AG04449 (cell line): ENCODE data around the gene LONP1.
A peak's percentile ranks its signal among the peaks of the same experiment; 100 is the strongest.

Experiments
- CTCF ChIA-PET: fragments of 350-600 bp; formaldehyde crosslinking; extraction: SDS; loops from one replicate; lab custom pipeline; 2021; ENCODE audit warnings: antibody characterized with exemption; lab: Yijun Ruan, JAX
- POLR2A ChIA-PET: fragments of 400-600, 350-600 bp; formaldehyde crosslinking; extraction: SDS; loops from one replicate; lab custom pipeline; 2020; ENCODE audit warnings: antibody characterized with exemption, inconsistent platforms; lab: Yijun Ruan, JAX
- DNase-seq: peaks from one replicate; pipeline ENCODE4 v3.0.0-alpha.2; 2010; ENCODE audit warnings: low read depth, low spot score
- H3K4me3 ChIP-seq: 2 replicates; pipeline ENCODE4 v1.5.1; 2011; ENCODE audit warnings: low read depth, mild to moderate bottlenecking, control low read depth, low read length
- CTCF ChIP-seq: IDR thresholded peaks from one replicate; pipeline ENCODE4 v1.5.1; 2011; ENCODE audit warnings: mild to moderate bottlenecking, moderate library complexity, low read length, control low read depth, inconsistent platforms; ENCODE audit not compliant: insufficient read depth; ENCODE audit errors: missing control alignments

LONP1 gene

GRCh38 chr19:5680437-5681368 is 39.2 kb downstream of the LONP1 start, which contains the start of the genes HSD11B1L and MICOS13:
HSD11B1L (plus strand) TSS chr19:5681027; CDS start chr19:5684833, 3,806 bp downstream.
MICOS13 (minus strand) TSS chr19:5680516; CDS start chr19:5680486, 30 bp downstream.
- TF ChIP-seq CTCF, result no peak
- ChIA-PET CTCF (interaction anchor here (1.2 to 1.9 kb wide), 2 partner anchors 9 to 11 kb away, joined by 3 to 12 read pairs; partner anchors contain the start of gene RPL36), POLR2A (no interaction called here)
- H3K4me3 ChIP-seq, result peak within 1 kb of the TSS; percentile 98
- peak; percentile 91 for DNase-seq

- CTCF ChIA-PET, result no interaction called here
- POLR2A ChIA-PET, result no interaction called here
Observed at GRCh38 chr19:5680084-5680436, 39.9 kb downstream of the LONP1 start.

GRCh38 chr19:5679289-5680083 is 40.5 kb downstream of the LONP1 start:
- ChIA-PET POLR2A (interaction anchor here (1.0 kb wide), 1 partner anchor 10 kb away, joined by 3 read pairs; the partner anchor contains the start of gene RPL36), CTCF (interaction anchor here (1.0 kb wide), 1 partner anchor 12 kb away, joined by 3 read pairs; no protein-coding TSS in a partner anchor)
- peak overlapping the region; percentile 98 for H3K4me3 ChIP-seq

More at GRCh38 chr19:5680084-5680436, 39.9 kb downstream of the LONP1 start:
- no peak for TF ChIP-seq CTCF
- DNase-seq, result no peak
- peak overlapping the region; percentile 98 for H3K4me3 ChIP-seq

GRCh38 chr19:5678071-5678718 is 41.8 kb downstream of the LONP1 start:
- ChIA-PET POLR2A (interaction anchor here (1.0 kb wide), 1 partner anchor 12 kb away, joined by 3 read pairs; the partner anchor contains the start of gene RPL36), CTCF (interaction anchor here (0.6 to 1.2 kb wide), 3 partner anchors 9 to 634 kb away, joined by 3 to 4 read pairs (median 3); no protein-coding TSS in a partner anchor)
- no peak overlapping the region for H3K4me3 ChIP-seq
- DNase-seq, result no peak
- TF ChIP-seq CTCF, result no peak

More at GRCh38 chr19:5679289-5680083, 40.5 kb downstream of the LONP1 start:
- no peak for TF ChIP-seq CTCF
- no peak for DNase-seq

GRCh38 chr19:5677580-5677979 is 42.4 kb downstream of the LONP1 start:
- H3K4me3 ChIP-seq, result no peak overlapping the region
- TF ChIP-seq CTCF, result no peak
- POLR2A ChIA-PET, result no interaction called here
- no peak for DNase-seq
- CTCF ChIA-PET, result interaction anchor here (1.7 kb wide), 1 partner anchor 12 kb away, joined by 7 read pairs; the partner anchor contains the start of gene RPL36
